Activated CD8-positive, alpha-beta memory T cell treated with anti-CD3 and anti-CD28 coated beads, Interleukin-2, amount 50 U/mL, for 1 hour (primary cell): ENCODE measurements around the gene AGMO.

Source experiments
- DNase-seq: peaks from one replicate; pipeline ENCODE4 v3.0.0-alpha.2; 2020; ENCODE audit errors: extremely low read depth

The AGMO gene

GRCh38 chr7:15457990-15458955 lies 103.5 kb downstream of the AGMO start:
- DNase-seq, result no peak

- no peak for DNase-seq
Measured at GRCh38 chr7:15452670-15453069, 109.1 kb downstream of the AGMO start.

- no peak for DNase-seq
Measured at GRCh38 chr7:15446722-15447121, 115.1 kb downstream of the AGMO start.

GRCh38 chr7:15446280-15446679 lies 115.5 kb downstream of the AGMO start:
- no peak for DNase-seq

GRCh38 chr7:15441915-15442314 lies 119.9 kb downstream of the AGMO start:
- DNase-seq, result no peak

GRCh38 chr7:15440482-15440881 lies 121.3 kb downstream of the AGMO start:
- no peak for DNase-seq

GRCh38 chr7:15439853-15440252 lies 122.0 kb downstream of the AGMO start:
- DNase-seq, result no peak

- DNase-seq, result no peak
Measured at GRCh38 chr7:15433151-15433550, 128.7 kb downstream of the AGMO start.

GRCh38 chr7:15430911-15431310 lies 130.9 kb downstream of the AGMO start:
- DNase-seq, result no peak

GRCh38 chr7:15430191-15430590 lies 131.6 kb downstream of the AGMO start:
- no peak for DNase-seq

GRCh38 chr7:15424468-15424867 lies 137.3 kb downstream of the AGMO start:
- no peak for DNase-seq

GRCh38 chr7:15419596-15419995 lies 142.2 kb downstream of the AGMO start:
- no peak for DNase-seq

GRCh38 chr7:15418264-15418663 lies 143.6 kb downstream of the AGMO start:
- no peak for DNase-seq

GRCh38 chr7:15417341-15417988 lies 144.3 kb downstream of the AGMO start:
- DNase-seq, result no peak

GRCh38 chr7:15411019-15411418 lies 150.8 kb downstream of the AGMO start:
- DNase-seq, result no peak

- no peak for DNase-seq
Measured at GRCh38 chr7:15407910-15408309, 153.9 kb downstream of the AGMO start.

GRCh38 chr7:15403751-15404150 lies 158.1 kb downstream of the AGMO start:
- no peak for DNase-seq

- no peak for DNase-seq
Measured at GRCh38 chr7:15403315-15403714, 158.5 kb downstream of the AGMO start.

- DNase-seq, result no peak
Measured at GRCh38 chr7:15402436-15403136, 159.2 kb downstream of the AGMO start.

- no peak for DNase-seq
Measured at GRCh38 chr7:15400440-15400839, 161.4 kb downstream of the AGMO start.

- no peak for DNase-seq
Measured at GRCh38 chr7:15399441-15399840, 162.4 kb downstream of the AGMO start.
